Peyer's patch (tissue), 4 donors: ENCODE results near the gene DNMT3A.

Experiments used
- POLR2A ChIP-seq, 2 donors: fragments of 450-650 bp; IDR thresholded peaks; one replicate each; pipeline ENCODE4 v1.5.1; 2017; ENCODE audit warnings: antibody characterized with exemption in 2 of 2, mild to moderate bottlenecking in 2 of 2, moderate library complexity in 2 of 2
- TF ChIP-seq, protein P1 (sequence below), 6 experiments: fragments of 450-650 bp in 4 of 6; fragments of 200-600 bp in 2 of 6; sonication (generic) in 1 of 6; IDR thresholded peaks; one replicate each; pipeline ENCODE4 v1.5.1; 2017 to 2019; ENCODE audit warnings: antibody characterized with exemption in 6 of 6, mild to moderate bottlenecking in 3 of 6, moderate library complexity in 1 of 6

DNA sequence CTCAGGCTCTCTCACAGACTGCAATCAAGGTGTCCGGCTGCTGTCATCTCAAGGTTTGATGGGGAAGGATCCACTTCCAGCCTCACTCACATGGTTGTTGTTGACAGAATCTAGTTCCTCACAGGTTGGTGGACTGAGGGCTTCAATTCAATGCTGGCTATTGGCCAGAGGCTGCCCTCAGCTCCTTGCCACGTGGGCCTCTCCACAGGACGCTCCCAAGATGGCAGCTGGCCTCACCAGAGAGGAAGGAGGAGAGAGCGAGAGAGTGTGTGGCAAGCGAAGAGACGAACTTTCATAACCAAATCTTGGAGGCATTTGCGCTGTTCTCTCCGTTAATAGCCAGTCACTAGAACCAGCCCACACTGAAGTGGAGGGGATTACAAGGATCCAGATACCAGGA is 13.5 kb upstream of the DNMT3A start:
- TF ChIP-seq, protein P1, sequence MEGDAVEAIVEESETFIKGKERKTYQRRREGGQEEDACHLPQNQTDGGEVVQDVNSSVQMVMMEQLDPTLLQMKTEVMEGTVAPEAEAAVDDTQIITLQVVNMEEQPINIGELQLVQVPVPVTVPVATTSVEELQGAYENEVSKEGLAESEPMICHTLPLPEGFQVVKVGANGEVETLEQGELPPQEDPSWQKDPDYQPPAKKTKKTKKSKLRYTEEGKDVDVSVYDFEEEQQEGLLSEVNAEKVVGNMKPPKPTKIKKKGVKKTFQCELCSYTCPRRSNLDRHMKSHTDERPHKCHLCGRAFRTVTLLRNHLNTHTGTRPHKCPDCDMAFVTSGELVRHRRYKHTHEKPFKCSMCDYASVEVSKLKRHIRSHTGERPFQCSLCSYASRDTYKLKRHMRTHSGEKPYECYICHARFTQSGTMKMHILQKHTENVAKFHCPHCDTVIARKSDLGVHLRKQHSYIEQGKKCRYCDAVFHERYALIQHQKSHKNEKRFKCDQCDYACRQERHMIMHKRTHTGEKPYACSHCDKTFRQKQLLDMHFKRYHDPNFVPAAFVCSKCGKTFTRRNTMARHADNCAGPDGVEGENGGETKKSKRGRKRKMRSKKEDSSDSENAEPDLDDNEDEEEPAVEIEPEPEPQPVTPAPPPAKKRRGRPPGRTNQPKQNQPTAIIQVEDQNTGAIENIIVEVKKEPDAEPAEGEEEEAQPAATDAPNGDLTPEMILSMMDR (IDR thresholded peaks at IDR 0.05) = no peak
- TF ChIP-seq POLR2A (IDR thresholded peaks at IDR 0.05) = no peak
